ENCODE results near the gene TAF11L3. TPM values are rescaled to one million over a fixed set of nuclear protein-coding genes. Genes with fewer than 3 reads are reported as not detected.

The TAF11L3 gene
- total RNA-seq, result not detected in 2 replicates

GRCh38 chr5:17518067-17518466 lies at the start of gene TAF11L3:
Gene TAF11L3 (plus strand): TSS chr5:17518367.

GRCh38 chr5:17497931-17498330 lies 20.2 kb upstream of the TAF11L3 start, which contains the start of gene TAF11L2:
Gene TAF11L2 (plus strand): TSS chr5:17498231.

GRCh38 chr5:17521501-17521900 lies 3.3 kb downstream of the TAF11L3 start, which contains the start of gene TAF11L4:
Gene TAF11L4 (plus strand): TSS chr5:17521801.

GRCh38 chr5:17524935-17525334 lies 6.8 kb downstream of the TAF11L3 start, which contains the start of gene TAF11L5:
Gene TAF11L5 (plus strand): TSS chr5:17525235.

GRCh38 chr5:17528369-17528768 lies 10.2 kb downstream of the TAF11L3 start, which contains the start of gene TAF11L6:
Gene TAF11L6 (plus strand): TSS chr5:17528669.

Other genes with a start within 250 kb of the TAF11L3 start
- not detected in 2 replicates for gene TAF11L2, start 20.1 kb upstream of the TAF11L3 start, total RNA-seq
- gene TAF11L4, start 3.4 kb downstream of the TAF11L3 start, total RNA-seq, result not detected in 2 replicates
- gene TAF11L5, start 6.9 kb downstream of the TAF11L3 start, total RNA-seq, result not detected in 2 replicates
- gene TAF11L6, start 10.3 kb downstream of the TAF11L3 start, total RNA-seq, result not detected in 2 replicates
- gene TAF11L7, start 67.4 kb downstream of the TAF11L3 start, total RNA-seq, result not detected in 2 replicates
- gene TAF11L8, start 72.6 kb downstream of the TAF11L3 start, total RNA-seq, result not detected in 2 replicates
- not detected in 2 replicates for gene TAF11L9, start 76.0 kb downstream of the TAF11L3 start, total RNA-seq
- not detected in 2 replicates for gene TAF11L10, start 79.5 kb downstream of the TAF11L3 start, total RNA-seq
- not detected in 2 replicates for gene TAF11L11, start 85.8 kb downstream of the TAF11L3 start, total RNA-seq
- not detected in 2 replicates for gene TAF11L12, start 92.0 kb downstream of the TAF11L3 start, total RNA-seq
- not detected in 2 replicates for gene TAF11L13, start 113.7 kb downstream of the TAF11L3 start, total RNA-seq
- not detected in 2 replicates for gene TAF11L14, start 116.1 kb downstream of the TAF11L3 start, total RNA-seq

Measured in smooth muscle cell of the umbilical artery (primary cell).